Subcutaneous abdominal adipose tissue (tissue), 5 donors: ENCODE measurements around the gene INTS13.

Source experiments
- H3K27ac ChIP-seq: one replicate; pipeline ENCODE4 v1.7.0; 2013; ENCODE audit warnings: low read depth, mild to moderate bottlenecking, inconsistent platforms, low read length, moderate library complexity
- H3K27me3 ChIP-seq, 5 donors: one replicate each; pipeline ENCODE4 v1.7.0; 2013; ENCODE audit warnings: low read length in 5 of 5, inconsistent platforms in 1 of 5; ENCODE audit not compliant: control insufficient read depth in 5 of 5, insufficient read depth in 4 of 5
- H3K36me3 ChIP-seq, 5 donors: one replicate each; pipeline ENCODE4 v1.7.0; 2013; ENCODE audit warnings: low read length in 5 of 5; ENCODE audit not compliant: control insufficient read depth in 5 of 5, insufficient read depth in 5 of 5
- H3K4me1 ChIP-seq, 5 donors: one replicate each; pipeline ENCODE4 v1.7.0; 2013; ENCODE audit warnings: low read length in 5 of 5, mild to moderate bottlenecking in 3 of 5, moderate library complexity in 1 of 5; ENCODE audit not compliant: control insufficient read depth in 5 of 5, insufficient read depth in 5 of 5
- H3K4me3 ChIP-seq, 5 donors: one replicate each; pipeline ENCODE4 v1.7.0; 2013; ENCODE audit warnings: low read length in 5 of 5, low read depth in 1 of 5
- H3K9ac ChIP-seq, 5 donors: one replicate each; pipeline ENCODE4 v1.7.0; 2013; ENCODE audit warnings: low read length in 5 of 5, mild to moderate bottlenecking in 4 of 5, moderate library complexity in 3 of 5
- H3K9me3 ChIP-seq, 5 donors: one replicate each; pipeline ENCODE4 v1.7.0; 2013; ENCODE audit warnings: low read length in 5 of 5; ENCODE audit not compliant: control insufficient read depth in 5 of 5
- donor health status: healthy.
- donor health status: healthy.
- donor health status: healthy.
- donor health status: healthy.
- donor health status: healthy.

INTS13 gene

DNA sequence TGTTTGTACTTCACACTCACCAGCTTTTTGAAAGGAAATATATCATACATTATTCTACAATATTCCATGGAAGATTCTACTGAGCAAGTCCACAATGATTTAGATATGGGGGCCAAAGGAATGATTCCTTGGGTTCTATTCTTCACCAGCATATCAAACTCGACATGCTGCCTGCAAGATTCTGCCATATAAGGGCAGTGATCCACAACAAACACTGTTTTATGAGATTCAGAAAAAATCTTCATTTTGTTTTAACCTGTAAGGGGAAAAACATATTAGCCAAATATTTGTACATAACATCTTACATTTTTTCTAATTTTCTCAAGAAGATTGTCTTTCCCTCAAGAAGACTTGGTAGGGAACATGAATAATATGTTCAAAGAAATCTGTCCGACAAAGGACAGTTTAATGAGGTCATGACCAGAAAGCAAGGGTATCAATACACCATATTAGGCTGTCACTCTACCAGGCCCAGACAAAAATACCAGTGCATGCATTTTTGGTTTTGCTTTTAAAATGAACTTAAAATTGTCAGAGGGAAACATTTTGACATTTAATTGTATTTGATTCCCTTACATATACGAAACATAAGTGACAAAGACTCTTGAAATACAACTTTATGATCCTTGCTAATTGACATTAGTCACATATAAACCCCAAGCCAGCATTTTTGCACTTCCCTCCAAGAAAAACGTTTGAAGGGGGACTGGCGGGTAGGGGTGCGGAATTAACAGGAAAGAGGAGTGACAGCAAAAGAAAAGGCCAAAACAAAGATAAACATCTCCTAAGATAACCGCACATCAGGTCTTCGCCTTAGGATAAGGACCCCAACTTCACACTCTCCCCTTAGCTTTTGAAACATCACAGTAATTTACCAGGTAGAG lies 980 bp downstream of the INTS13 start:
- Histone ChIP-seq H3K27me3 (no peaks in the 10 kb centered on the region), H3K4me1 (peaks cover 6 to 47% (median 42%) of the 10 kb centered on the region in 5 donors), H3K9ac (peak overlapping the region; percentile 87 to 99 (median 98)), H3K27ac (peak overlapping the region; percentile 84), H3K36me3 (peaks cover 0 to 16% (median 5%) of the 10 kb centered on the region in 5 donors), H3K4me3 (peak overlapping the region; percentile 86 to 100 (median 99)), H3K9me3 (no peaks in the 10 kb centered on the region)

DNA sequence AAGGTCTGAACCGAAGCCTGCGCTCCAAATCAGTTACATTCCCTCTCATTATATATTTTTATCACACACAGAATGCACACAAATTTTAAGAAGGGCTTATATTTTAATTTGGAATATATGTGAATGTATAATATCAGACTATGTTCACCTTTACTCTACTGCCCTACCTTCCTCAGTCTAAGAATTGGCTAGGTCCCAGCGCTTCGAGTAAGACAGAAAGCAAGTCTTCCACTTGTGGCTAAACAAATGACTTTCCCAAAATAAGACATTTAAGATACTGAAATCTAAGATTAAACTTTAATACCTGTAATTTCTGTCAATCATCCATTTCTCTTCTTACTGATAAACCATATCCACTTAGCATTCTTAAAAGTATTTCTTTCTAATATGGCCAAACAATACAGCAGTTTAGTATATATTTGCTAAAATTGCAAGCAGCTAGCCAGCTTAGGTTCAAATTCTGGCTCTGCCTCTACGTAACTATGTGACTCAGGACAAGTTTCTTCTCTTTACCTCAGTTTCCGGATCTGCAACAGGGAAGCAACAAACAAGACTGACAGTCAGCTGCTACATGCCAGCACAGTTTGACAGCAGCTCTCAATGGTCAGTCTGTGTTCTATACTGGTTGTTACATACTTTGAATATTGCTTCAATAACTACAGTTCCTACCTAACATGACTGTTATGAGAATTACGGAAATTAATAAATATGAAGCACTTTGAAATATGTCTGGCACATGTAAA lies 2.0 kb downstream of the INTS13 start:
- Histone ChIP-seq H3K9ac (peak overlapping the region in 1 of 5 donors; percentile 25), H3K4me3 (no peak overlapping the region), H3K36me3 (peaks cover 0 to 16% (median 5%) of the 10 kb centered on the region in 5 donors), H3K4me1 (peaks cover 6 to 41% (median 37%) of the 10 kb centered on the region in 5 donors), H3K27me3 (no peaks in the 10 kb centered on the region), H3K9me3 (no peaks in the 10 kb centered on the region), H3K27ac (no peak overlapping the region)

DNA sequence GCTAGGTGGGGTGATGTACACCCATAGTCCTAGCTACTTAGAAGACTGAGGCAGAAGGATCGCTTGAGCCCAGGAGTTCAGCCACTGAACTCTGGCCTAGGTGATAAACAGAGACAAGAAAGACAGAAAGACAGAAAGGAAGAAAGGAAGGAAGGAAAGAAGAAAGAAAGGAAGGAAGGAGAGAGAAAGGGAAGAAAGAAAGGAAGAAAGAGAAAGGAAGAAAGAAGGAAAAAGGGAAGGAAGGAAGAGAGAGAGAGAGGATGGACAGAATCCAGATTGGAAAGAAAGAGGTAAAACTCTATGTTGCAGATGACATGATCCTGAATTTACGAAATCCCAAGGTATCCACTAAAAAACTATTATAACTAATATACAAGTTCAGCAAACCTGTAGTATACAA lies 8.2 kb downstream of the INTS13 start:
- no peak overlapping the region for H3K9ac ChIP-seq
- no peaks in the 10 kb centered on the region for H3K4me1 ChIP-seq
- no peak overlapping the region for H3K4me3 ChIP-seq
- no peaks in the 10 kb centered on the region for H3K9me3 ChIP-seq
- H3K27me3 ChIP-seq: no peaks in the 10 kb centered on the region
- peaks cover 14 to 35% (median 31%) of the 10 kb centered on the region in 5 donors for H3K36me3 ChIP-seq
- no peak overlapping the region for H3K27ac ChIP-seq

DNA sequence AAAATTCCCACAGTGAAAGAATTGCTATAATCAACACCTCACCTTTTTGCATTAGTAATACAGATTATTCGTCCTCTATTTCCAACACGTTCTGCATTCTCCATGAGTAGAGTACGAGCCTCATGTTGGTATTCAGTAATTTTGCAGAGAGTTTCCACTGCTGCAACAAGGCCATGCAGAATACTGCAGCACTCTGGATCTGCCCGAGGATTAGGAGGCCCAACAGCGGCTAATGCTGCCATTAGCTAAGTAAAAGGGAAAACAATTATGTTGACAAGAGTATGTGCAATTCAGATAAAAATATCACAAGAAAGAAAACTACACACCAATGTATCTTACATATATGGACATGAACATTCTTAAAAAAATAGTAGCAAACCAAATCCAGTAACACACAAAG lies 9.1 kb downstream of the INTS13 start:
- no peaks in the 10 kb centered on the region for H3K9me3 ChIP-seq
- H3K4me1 ChIP-seq: no peaks in the 10 kb centered on the region
- H3K4me3 ChIP-seq: no peak overlapping the region
- H3K9ac ChIP-seq: no peak overlapping the region
- H3K27ac ChIP-seq: no peak overlapping the region
- no peaks in the 10 kb centered on the region for H3K27me3 ChIP-seq
- peaks cover 19 to 40% (median 34%) of the 10 kb centered on the region in 5 donors for H3K36me3 ChIP-seq

DNA sequence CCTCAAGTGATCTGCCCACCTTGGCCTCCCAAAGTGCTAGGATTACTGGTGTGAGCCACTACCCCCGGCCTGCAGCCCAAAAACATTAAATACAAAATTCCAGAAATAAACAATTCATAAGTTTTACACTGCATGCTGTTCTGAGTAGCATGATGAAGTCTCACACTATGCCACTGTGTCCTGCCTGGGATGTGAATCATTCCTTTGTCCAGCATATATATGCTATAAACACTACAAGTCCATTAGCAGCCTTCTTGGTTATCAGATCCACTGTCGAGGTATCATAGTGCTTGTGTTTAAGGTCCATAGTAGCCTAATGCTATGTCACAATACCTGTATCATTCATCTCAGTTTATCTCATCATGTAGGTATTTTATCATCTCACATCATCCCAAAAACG lies 15.9 kb downstream of the INTS13 start:
- H3K4me3 ChIP-seq: no peak overlapping the region
- H3K27ac ChIP-seq: no peak overlapping the region
- no peak overlapping the region for H3K9ac ChIP-seq
- no peaks in the 10 kb centered on the region for H3K9me3 ChIP-seq
- H3K27me3 ChIP-seq: no peaks in the 10 kb centered on the region
- peaks cover 21 to 41% (median 24%) of the 10 kb centered on the region in 5 donors for H3K36me3 ChIP-seq
- H3K4me1 ChIP-seq: no peaks in the 10 kb centered on the region

DNA sequence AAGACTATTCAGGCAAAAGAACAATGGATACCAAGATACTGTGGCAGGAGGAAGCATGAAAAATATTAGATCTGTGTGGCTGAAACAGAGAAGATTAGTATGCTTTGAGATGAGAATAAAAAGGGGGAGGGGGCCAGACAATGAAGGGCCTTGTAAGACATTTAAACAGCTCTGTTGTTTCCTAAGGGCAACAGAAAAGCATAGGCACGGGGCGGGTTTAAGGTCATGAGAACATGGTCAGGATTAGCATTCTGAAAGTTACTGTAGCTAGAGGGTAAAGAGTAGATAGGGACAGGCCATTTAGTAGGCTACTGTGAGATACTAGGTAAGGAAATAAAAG lies 18.6 kb downstream of the INTS13 start:
- peaks cover 13 to 30% (median 22%) of the 10 kb centered on the region in 5 donors for H3K36me3 ChIP-seq
- H3K4me1 ChIP-seq: no peaks in the 10 kb centered on the region
- no peak overlapping the region for H3K4me3 ChIP-seq
- H3K27me3 ChIP-seq: no peaks in the 10 kb centered on the region
- H3K9ac ChIP-seq: no peak overlapping the region
- H3K27ac ChIP-seq: no peak overlapping the region
- H3K9me3 ChIP-seq: no peaks in the 10 kb centered on the region

DNA sequence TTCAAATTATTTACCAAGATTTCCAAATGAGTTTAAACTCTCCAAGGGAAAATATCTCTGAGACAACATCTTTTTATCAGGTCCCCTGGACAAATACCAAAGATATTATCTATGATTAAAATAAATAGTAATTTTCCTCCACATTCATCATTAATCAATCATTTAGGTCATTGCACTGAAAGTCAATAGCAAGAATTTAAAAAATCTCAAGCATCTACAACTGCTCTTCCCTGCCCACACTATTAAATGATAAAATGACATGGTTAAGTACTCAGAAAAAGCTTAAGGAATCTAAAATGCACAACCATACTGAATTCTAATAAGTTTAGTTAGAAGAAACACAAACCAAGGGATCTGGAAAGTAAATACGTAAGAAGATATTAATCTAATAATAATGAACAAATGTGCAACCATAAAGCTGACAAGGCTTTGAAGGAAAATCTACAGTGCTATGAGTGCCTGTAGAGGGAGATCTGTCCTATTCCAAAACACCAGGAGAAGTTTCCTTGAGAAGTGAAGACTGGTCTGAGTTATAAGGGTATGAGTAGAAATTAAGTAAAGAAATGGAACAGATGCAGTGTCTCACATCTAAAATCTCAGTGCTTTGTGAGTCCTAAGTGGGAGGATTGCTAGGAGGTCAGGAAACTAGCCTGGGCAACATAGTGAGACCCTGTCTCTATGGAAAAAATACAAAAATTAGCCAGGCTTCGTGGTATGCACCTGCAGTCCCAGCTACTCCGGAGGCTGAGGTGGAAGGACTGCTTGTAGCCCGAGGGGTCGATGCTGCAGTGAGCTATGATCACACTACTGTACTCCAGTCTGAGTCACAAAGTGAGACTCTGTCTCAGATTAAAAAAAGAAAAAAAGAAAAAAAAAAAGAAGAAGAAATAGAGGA lies 19.2 kb downstream of the INTS13 start:
- no peak overlapping the region for H3K4me3 ChIP-seq
- H3K9ac ChIP-seq: no peak overlapping the region
- H3K36me3 ChIP-seq: peaks cover 11 to 31% (median 21%) of the 10 kb centered on the region in 5 donors
- H3K27ac ChIP-seq: no peak overlapping the region
- no peaks in the 10 kb centered on the region for H3K27me3 ChIP-seq
- H3K4me1 ChIP-seq: no peaks in the 10 kb centered on the region
- no peaks in the 10 kb centered on the region for H3K9me3 ChIP-seq

DNA sequence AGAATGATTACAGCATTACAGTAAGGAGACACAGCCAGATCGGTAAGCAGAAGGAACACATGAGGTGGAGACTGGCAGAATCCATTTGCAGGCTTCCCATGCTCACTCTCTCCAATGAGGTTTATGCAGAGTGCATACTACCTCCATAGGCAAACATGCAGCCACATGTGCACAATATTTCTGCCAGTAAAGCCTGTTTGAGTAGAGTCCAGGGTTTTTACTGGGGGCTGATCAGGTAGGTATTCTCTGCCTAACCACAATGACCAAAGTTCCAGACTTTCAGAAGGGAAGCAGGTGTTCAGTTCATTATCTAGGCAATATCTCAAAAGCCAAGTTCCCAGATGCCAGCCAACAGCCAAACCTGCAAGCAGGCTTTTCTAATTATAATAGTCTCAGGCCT lies 31.1 kb downstream of the INTS13 start:
- Histone ChIP-seq H3K27me3 (no peaks in the 10 kb centered on the region), H3K36me3 (peaks cover 18 to 34% (median 27%) of the 10 kb centered on the region in 5 donors), H3K4me1 (no peaks in the 10 kb centered on the region), H3K9me3 (no peaks in the 10 kb centered on the region), H3K27ac (no peak overlapping the region), H3K9ac (no peak overlapping the region), H3K4me3 (no peak overlapping the region)

DNA sequence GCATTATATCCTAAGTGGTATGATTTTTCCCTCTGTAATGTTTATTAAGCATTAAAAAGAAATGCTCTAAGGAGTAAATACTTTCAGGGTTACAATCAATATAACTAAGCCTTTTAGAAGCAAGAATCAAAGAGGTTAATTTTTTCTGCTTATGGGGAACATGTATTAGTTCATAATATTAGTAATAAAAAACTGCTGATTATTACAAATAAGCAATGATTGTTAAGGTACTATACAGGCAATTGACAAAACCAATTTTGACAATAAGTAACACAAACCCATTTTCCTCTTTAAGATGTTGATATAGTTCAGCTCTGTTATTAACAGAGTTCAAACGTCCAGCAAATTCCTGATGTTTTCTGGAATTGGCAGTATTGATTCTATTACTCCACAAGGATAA lies 31.8 kb downstream of the INTS13 start:
- Histone ChIP-seq H3K36me3 (peaks cover 15 to 31% (median 24%) of the 10 kb centered on the region in 5 donors), H3K27me3 (no peaks in the 10 kb centered on the region)

More for the DNA sequence above, 31.8 kb downstream of the INTS13 start:
- Histone ChIP-seq H3K9ac (no peak overlapping the region), H3K27ac (no peak overlapping the region), H3K4me1 (no peaks in the 10 kb centered on the region), H3K4me3 (no peak overlapping the region), H3K9me3 (no peaks in the 10 kb centered on the region)
